H1 (cell line): Measurements from ENCODE around the gene CD58. TPM values are rescaled to one million over a fixed set of nuclear protein-coding genes. Genes with fewer than 3 reads are reported as not detected.

Experiments
- CTCF ChIA-PET: fragments of 300-600 bp; sonication (Branson Sonifier 250); formaldehyde crosslinking; loops from one replicate; lab custom pipeline; 2021; ENCODE audit not compliant: partially characterized antibody; lab: Charles Lee
- POLR2A ChIA-PET: fragments of 300-600 bp; sonication (Branson Sonifier 250); formaldehyde crosslinking; loops from one replicate; lab custom pipeline; 2021; ENCODE audit warnings: inconsistent platforms; ENCODE audit not compliant: partially characterized antibody; lab: Charles Lee
- DNase-seq, 2 experiments: peaks; one replicate each; pipeline versions ENCODE4 v3.0.0 to v3.0.0-alpha.2; 2010 to 2022; ENCODE audit warnings: low spot score in 2 of 2, low read depth in 1 of 2, mixed read lengths in 1 of 2
- FAIRE-seq: peaks from 2 replicates; lab custom pipeline; 2011; peaks lifted over from hg19 to GRCh38; lab: Jason Lieb, UNC
- H2AFZ ChIP-seq: 2 replicates; pipeline ENCODE4 v1.8.1; 2012; ENCODE audit warnings: low read length, inconsistent platforms
- H2AK5ac ChIP-seq: 2 replicates; pipeline ENCODE4 v1.6.1; 2013; ENCODE audit warnings: low read depth, low read length
- H2BK120ac ChIP-seq: replicated peaks from 2 replicates; pipeline ENCODE3; 2013; ENCODE audit warnings: low read depth, low read length, inconsistent platforms
- H2BK12ac ChIP-seq: 2 replicates; pipeline ENCODE4 v1.6.1; 2013; ENCODE audit warnings: low read depth, low read length
- H2BK15ac ChIP-seq: 2 replicates; pipeline ENCODE4 v1.6.1; 2013; ENCODE audit warnings: low read length
- H2BK20ac ChIP-seq: 2 replicates; pipeline ENCODE4 v1.6.1; 2013; ENCODE audit warnings: low read length
- H2BK5ac ChIP-seq: 2 replicates; pipeline ENCODE4 v1.6.1; 2013; ENCODE audit warnings: low read depth, low read length
- H3K14ac ChIP-seq: 2 replicates; pipeline ENCODE4 v1.6.1; 2013; ENCODE audit warnings: inconsistent platforms; ENCODE audit not compliant: insufficient read length
- H3K18ac ChIP-seq: 2 replicates; pipeline ENCODE4 v1.6.1; 2013; ENCODE audit warnings: low read length; ENCODE audit errors: extremely low read depth
- H3K23ac ChIP-seq: 2 replicates; pipeline ENCODE4 v1.6.1; 2013; ENCODE audit warnings: inconsistent platforms; ENCODE audit not compliant: insufficient read length
- H3K23me2 ChIP-seq: 2 replicates; pipeline ENCODE4 v1.6.1; 2013; ENCODE audit warnings: low read depth, low read length
- H3K27ac ChIP-seq: 2 replicates; pipeline ENCODE4 v1.6.1; 2011; ENCODE audit warnings: low read depth, low read length, inconsistent platforms
- H3K27me3 ChIP-seq, 4 experiments: replicated peaks in 1 of 4; 1 replicate in 1 of 4; 2 replicates in 3 of 4; pipeline versions ENCODE4 v1.6.1 to v1.8.1; 2011 to 2013; ENCODE audit warnings: low read length in 3 of 4, mild to moderate bottlenecking in 3 of 4, inconsistent platforms in 2 of 4, mixed read lengths in 2 of 4, moderate library complexity in 1 of 4; ENCODE audit not compliant: control insufficient read depth in 3 of 4, insufficient read depth in 3 of 4; ENCODE audit errors: extremely low read depth in 1 of 4
- H3K36me3 ChIP-seq, 4 experiments: 2 replicates each; pipeline versions ENCODE4 v1.6.1 to v1.8.1; 2011 to 2013; ENCODE audit warnings: mild to moderate bottlenecking in 4 of 4, low read length in 3 of 4, moderate library complexity in 2 of 4, control low read depth in 1 of 4, inconsistent platforms in 1 of 4; ENCODE audit not compliant: insufficient read depth in 4 of 4, control insufficient read depth in 2 of 4
- H3K4ac ChIP-seq: replicated peaks from 2 replicates; pipeline ENCODE3; 2013; ENCODE audit warnings: low read length, low read depth, mixed read lengths, inconsistent platforms; ENCODE audit not compliant: insufficient read length
- H3K4me1 ChIP-seq, 4 experiments: replicated peaks in 1 of 4; 1 replicate in 1 of 4; 2 replicates in 3 of 4; pipeline versions ENCODE4 v1.6.1 to v1.8.1; 2011 to 2013; ENCODE audit warnings: low read length in 3 of 4, inconsistent platforms in 2 of 4, mixed read lengths in 1 of 4; ENCODE audit not compliant: insufficient read depth in 4 of 4, control insufficient read depth in 3 of 4
- H3K4me2 ChIP-seq, 2 experiments: 2 replicates each; pipeline versions ENCODE4 v1.6.1 to v1.8.1; 2011 to 2013; ENCODE audit warnings: low read depth in 2 of 2, low read length in 2 of 2, control low read depth in 1 of 2, inconsistent platforms in 1 of 2, mild to moderate bottlenecking in 1 of 2; ENCODE audit not compliant: insufficient read depth in 1 of 2
- H3K4me3 ChIP-seq, 4 experiments: fragments of 200-600, 300-600 bp in 1 of 4; sonication (generic), shearing (Covaris generic), sonication (Bioruptor Twin) in 1 of 4; 2 replicates each; pipeline versions ENCODE4 v1.5.1 to v1.8.1; 2011 to 2016; ENCODE audit warnings: low read length in 4 of 4, low read depth in 3 of 4, control low read depth in 2 of 4, inconsistent platforms in 2 of 4, mild to moderate bottlenecking in 2 of 4, mixed read lengths in 1 of 4, moderate library complexity in 1 of 4; ENCODE audit not compliant: insufficient read depth in 2 of 4; ENCODE audit errors: extremely low read depth in 1 of 4
- H3K56ac ChIP-seq: replicated peaks from 2 replicates; pipeline ENCODE3; 2013; ENCODE audit warnings: low read depth, mild to moderate bottlenecking, mixed read lengths, low read length, inconsistent platforms; ENCODE audit not compliant: insufficient read length
- H3K79me1 ChIP-seq: 2 replicates; pipeline ENCODE4 v1.6.1; 2013; ENCODE audit warnings: low read depth, low read length, control low read depth
- H3K79me2 ChIP-seq, 2 experiments: 2 replicates each; pipeline versions ENCODE4 v1.6.1 to v1.8.1; 2012 to 2013; ENCODE audit warnings: low read length in 2 of 2, mild to moderate bottlenecking in 2 of 2, inconsistent platforms in 1 of 2; ENCODE audit not compliant: insufficient read depth in 2 of 2, control insufficient read depth in 1 of 2
- H3K9ac ChIP-seq, 4 experiments: replicated peaks in 1 of 4; 1 replicate in 1 of 4; 2 replicates in 3 of 4; pipeline versions ENCODE4 v1.6.1 to v1.8.1; 2011 to 2013; ENCODE audit warnings: low read depth in 3 of 4, low read length in 3 of 4, control low read depth in 2 of 4, mild to moderate bottlenecking in 2 of 4, moderate library complexity in 2 of 4, inconsistent platforms in 1 of 4; ENCODE audit errors: extremely low read depth in 1 of 4
- H3K9me3 ChIP-seq, 2 experiments: 2 replicates each; pipeline versions ENCODE4 v1.6.1 to v1.8.1; 2012 to 2013; ENCODE audit warnings: mild to moderate bottlenecking in 2 of 2, moderate library complexity in 2 of 2, control low read depth in 1 of 2, inconsistent platforms in 1 of 2, low read depth in 1 of 2, low read length in 1 of 2, mixed read lengths in 1 of 2; ENCODE audit not compliant: insufficient read depth in 2 of 2
- H4K20me1 ChIP-seq, 2 experiments: replicated peaks in 1 of 2; 2 replicates each; pipeline versions ENCODE3 to v1.8.1; 2011 to 2013; ENCODE audit warnings: inconsistent platforms in 2 of 2, low read length in 2 of 2, mild to moderate bottlenecking in 1 of 2; ENCODE audit not compliant: insufficient read depth in 2 of 2, control insufficient read depth in 1 of 2
- H4K5ac ChIP-seq: 2 replicates; pipeline ENCODE4 v1.6.1; 2013; ENCODE audit warnings: low read length, low read depth, mixed read lengths, inconsistent platforms; ENCODE audit not compliant: insufficient read length
- H4K8ac ChIP-seq: 2 replicates; pipeline ENCODE4 v1.8.0; 2013; ENCODE audit warnings: mild to moderate bottlenecking, moderate library complexity, low read length, inconsistent platforms; ENCODE audit not compliant: insufficient read depth; ENCODE audit errors: extremely low read depth
- H4K91ac ChIP-seq: replicated peaks from 2 replicates; pipeline ENCODE3; 2013; ENCODE audit warnings: low read length, mixed read lengths, inconsistent platforms; ENCODE audit not compliant: insufficient read length
- POLR2A ChIP-seq, 2 experiments: IDR thresholded peaks; 1 replicate in 1 of 2; 2 replicates in 1 of 2; pipeline ENCODE4 v1.6.1; 2011; ENCODE audit warnings: low read depth in 2 of 2, low read length in 2 of 2, mild to moderate bottlenecking in 2 of 2; ENCODE audit errors: control extremely low read depth in 1 of 2
- WGBS, 2 experiments: shearing (Covaris generic) in 1 of 2; methylation state at CpG; one replicate each; pipeline versions ENCODE4 v1.1.6 to v1.1.7; 2013 to 2015; ENCODE audit warnings: low lambda C conversion rate in 2 of 2, mixed read lengths in 2 of 2, inconsistent platforms in 1 of 2, low coverage in 1 of 2, missing lambda C conversion rate in 1 of 2; ENCODE audit not compliant: insufficient replicate concordance in 2 of 2, insufficient coverage in 1 of 2, insufficient read length in 1 of 2; ENCODE audit errors: extremely low coverage in 1 of 2, missing lambda C conversion rate in 1 of 2; 5-methylcytosine and 5-hydroxymethylcytosine counted together
- polyA plus RNA-seq, 7 experiments: library from polyadenylated mRNA; depleted of rRNA in 3 of 7; stranded (reverse) in 5 of 7; unstranded in 2 of 7; fragments of >200 nt in 5 of 7; fragments of 200-250 nt in 2 of 7; gene quantifications; 1 replicate in 5 of 7; 2 replicates in 1 of 7; 4 replicates in 1 of 7; pipeline versions ENCODE4 v1.2.1 to v1.2.3, GENCODE V29; 2011 to 2013; ENCODE audit warnings: missing spikeins in 2 of 7, mixed read lengths in 2 of 7
- total RNA-seq: library from RNA; stranded (reverse); fragmentation: NEBNext Ultra II Directional; extraction: Animal tissue kit (Norgen Biotek cat#: 25700); gene quantifications from 2 replicates; pipeline ENCODE4 v1.2.1, GENCODE V29; 2021

The CD58 gene
- total and polyA plus RNA-seq, 2 of the 8 experiments (the other 6 are each of a cell fraction or from before 2014, with no cell fraction given): 5.3 to 5.5 TPM

DNA sequence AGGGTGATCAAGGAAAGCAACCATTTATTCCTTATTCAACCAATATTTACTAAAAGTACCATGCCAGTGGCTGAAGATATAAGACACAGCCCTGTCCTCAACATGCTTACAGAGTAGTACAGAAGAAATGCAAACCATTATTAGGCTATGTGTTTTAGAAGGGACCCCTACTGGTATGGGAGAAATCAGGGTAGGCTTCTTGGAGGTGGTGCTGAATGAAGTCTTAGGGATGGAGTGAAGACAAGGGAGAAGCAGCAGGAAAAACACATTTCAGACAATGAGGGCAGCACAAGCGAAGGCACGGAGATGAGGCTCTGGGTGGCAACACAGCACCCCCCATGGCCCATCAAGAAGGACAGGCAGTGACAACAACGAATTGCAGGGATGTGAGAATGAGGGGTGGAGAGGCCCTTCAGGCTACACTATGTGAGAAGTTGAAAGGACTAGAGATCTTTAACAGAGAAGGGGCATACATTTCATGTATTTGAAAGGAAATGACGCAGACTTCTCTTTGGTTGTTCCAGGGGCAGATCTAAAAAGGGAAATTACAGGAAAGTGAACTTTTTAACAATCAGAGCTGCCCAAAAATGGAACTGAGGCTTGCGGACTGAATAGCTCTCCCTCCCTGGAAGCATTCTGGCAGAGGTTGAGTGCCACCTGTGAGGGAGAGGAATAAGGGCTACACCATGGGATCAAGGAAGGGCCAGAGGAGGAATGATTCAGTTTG lies 16.8 kb upstream of the CD58 start:
- Histone ChIP-seq H3K9ac (no peak overlapping the region), H3K27ac (no peak overlapping the region), H3K27me3 (no peaks in the 10 kb centered on the region), H3K4me2 (no peak overlapping the region), H4K20me1 (no peaks in the 10 kb centered on the region), H2BK5ac (no peak overlapping the region), H2AFZ (no peak overlapping the region), H3K9me3 (no peaks in the 10 kb centered on the region), H2BK15ac (no peak overlapping the region), H3K23ac (no peak overlapping the region), H3K4me3 (no peak overlapping the region), H4K8ac (no peak overlapping the region), H4K5ac (no peak overlapping the region), H3K14ac (no peak overlapping the region), H4K91ac (no peak overlapping the region), H3K4ac (no peak overlapping the region), H2BK120ac (no peak overlapping the region), H3K56ac (no peak overlapping the region), H2BK20ac (no peak overlapping the region), H3K79me2 (no peaks in the 10 kb centered on the region), H2BK12ac (no peak overlapping the region), H3K4me1 (peaks cover 0 to 5% (median 0%) of the 10 kb centered on the region in 4 experiments; a peak in 3 of 7 replicates), H3K36me3 (peaks cover 0 to 6% (median 3%) of the 10 kb centered on the region in 4 experiments; a peak in 2 of 8 replicates), H3K18ac (no peak overlapping the region), H3K23me2 (no peaks in the 10 kb centered on the region), H3K79me1 (no peaks in the 10 kb centered on the region), H2AK5ac (no peak overlapping the region)
- ChIA-PET POLR2A (no interaction called here), CTCF (interaction anchor here (0.8 to 2.8 kb wide), 2 partner anchors 9 to 11 kb away, joined by 3 to 7 read pairs; no protein-coding TSS in a partner anchor)
- FAIRE-seq (no peak), DNase-seq (no peak)
- WGBS, 2 experiments: 88% methylated on average over 5 of the region's 5 CpGs; no CpG with 5 or more reads in 1 of the 2 experiments
- no peak for TF ChIP-seq POLR2A (IDR thresholded peaks at IDR 0.05; ENCODE audit: control extremely low read depth in 1 of 2, low read depth in 2 of 2, low read length in 2 of 2)
